Superior temporal gyrus (tissue), 1 donor: ENCODE data around the gene PAX8.

Source experiments
- DNase-seq: peaks from one replicate; pipeline ENCODE4 v3.0.0-alpha.2; 2016; ENCODE audit errors: extremely low spot score

The PAX8 gene

GRCh38 chr2:113220970-113221708 is 57.6 kb downstream of the PAX8 start:
- DNase-seq = no peak

GRCh38 chr2:113219889-113220641 is 58.7 kb downstream of the PAX8 start:
- no peak for DNase-seq

- DNase-seq = no peak
These were observed 59.2 kb downstream of the PAX8 start for GRCh38 chr2:113219525-113219888.

GRCh38 chr2:113219092-113219441 is 59.7 kb downstream of the PAX8 start:
- no peak for DNase-seq

GRCh38 chr2:113218283-113219091 is 60.2 kb downstream of the PAX8 start:
- DNase-seq = no peak

- no peak for DNase-seq
These were observed 61.1 kb downstream of the PAX8 start for GRCh38 chr2:113217455-113218282.

GRCh38 chr2:113216891-113217454 is 61.7 kb downstream of the PAX8 start:
- DNase-seq = no peak

GRCh38 chr2:113216321-113216720 is 62.4 kb downstream of the PAX8 start:
- DNase-seq = no peak

GRCh38 chr2:113215056-113215455 is 63.7 kb downstream of the PAX8 start:
- DNase-seq = no peak

GRCh38 chr2:113214141-113214540 is 64.6 kb downstream of the PAX8 start:
- DNase-seq = no peak

GRCh38 chr2:113213061-113213930 is 65.4 kb downstream of the PAX8 start:
- no peak for DNase-seq

GRCh38 chr2:113212245-113213060 is 66.3 kb downstream of the PAX8 start:
- no peak for DNase-seq

- no peak for DNase-seq
These were observed 67.3 kb downstream of the PAX8 start for GRCh38 chr2:113211226-113212105.

GRCh38 chr2:113209646-113210171 is 69.0 kb downstream of the PAX8 start:
- no peak for DNase-seq

- DNase-seq = no peak
These were observed 69.6 kb downstream of the PAX8 start for GRCh38 chr2:113209011-113209645.

- no peak for DNase-seq
These were observed 70.3 kb downstream of the PAX8 start for GRCh38 chr2:113208396-113208795.

GRCh38 chr2:113207021-113207420 is 71.7 kb downstream of the PAX8 start:
- DNase-seq = no peak

GRCh38 chr2:113206251-113206650 is 72.5 kb downstream of the PAX8 start:
- DNase-seq = no peak
